ENCODE data around the gene IMPDH1. TPM values are rescaled to one million over a fixed set of nuclear protein-coding genes. Genes with fewer than 3 reads are reported as not detected.

The IMPDH1 gene
- polyA plus RNA-seq, 1 donor from 2014 or later: 49.7 TPM

- no peaks in the 10 kb centered on the region for H3K79me2 ChIP-seq (replicated peaks; ENCODE audit: insufficient read depth, low read length)
- no peak overlapping the region for H3K9ac ChIP-seq (ENCODE audit: low read length)
- H4K20me1 ChIP-seq (ENCODE audit: insufficient read depth): no peaks in the 10 kb centered on the region
- H3K27me3 ChIP-seq (ENCODE audit: insufficient read depth, low read depth, low read length): no peaks in the 10 kb centered on the region
- H3F3A ChIP-seq (ENCODE audit: insufficient read depth, low read length, poor library complexity, severe bottlenecking): no peaks in the 10 kb centered on the region
- H3K27ac ChIP-seq (ENCODE audit: low read length): no peak overlapping the region
- no peaks in the 10 kb centered on the region for H3K9me3 ChIP-seq (ENCODE audit: low read length)
- no peaks in the 10 kb centered on the region for H3K36me3 ChIP-seq (ENCODE audit: insufficient read depth, low read length)
- no peak overlapping the region for H2AFZ ChIP-seq (ENCODE audit: low read depth, low read length)
- H3K9me2 ChIP-seq (ENCODE audit: insufficient read depth, low read length): no peaks in the 10 kb centered on the region
- TF ChIP-seq RAD21 (conservative IDR thresholded peaks at IDR 0.05): peak; percentile 29
- no peak for TF ChIP-seq SMC3 (conservative IDR thresholded peaks at IDR 0.05; ENCODE audit: poor library complexity)
- TF ChIP-seq CTCF (IDR thresholded peaks at IDR 0.05; ENCODE audit: poor library complexity, severe bottlenecking): peak; percentile 59
- no peak overlapping the region for H3K4me2 ChIP-seq (ENCODE audit: low read length)
- H3K4me3 ChIP-seq (ENCODE audit: low read length): no peak overlapping the region
These were observed 16.1 kb upstream of the IMPDH1 start for GRCh38 chr7:128425850-128426249.

- no peak overlapping the region for H3K9ac ChIP-seq (ENCODE audit: low read length)
- H2AFZ ChIP-seq (ENCODE audit: low read depth, low read length): no peak overlapping the region
- no peak overlapping the region for H3K4me3 ChIP-seq (ENCODE audit: low read length)
- no peaks in the 10 kb centered on the region for H4K20me1 ChIP-seq (ENCODE audit: insufficient read depth)
- H3K36me3 ChIP-seq (ENCODE audit: insufficient read depth, low read length): no peaks in the 10 kb centered on the region
- no peaks in the 10 kb centered on the region for H3K9me2 ChIP-seq (ENCODE audit: insufficient read depth, low read length)
- H3K27ac ChIP-seq (ENCODE audit: low read length): no peak overlapping the region
- no peak for TF ChIP-seq SMC3 (conservative IDR thresholded peaks at IDR 0.05; ENCODE audit: poor library complexity)
- TF ChIP-seq TAF1 (IDR thresholded peaks at IDR 0.05; ENCODE audit: low read depth): no peak
- TF ChIP-seq EP300 (conservative IDR thresholded peaks at IDR 0.05; ENCODE audit: poor library complexity, severe bottlenecking): no peak
- no peak for TF ChIP-seq POLR2AphosphoS5 (IDR thresholded peaks at IDR 0.05)
- no peak for TF ChIP-seq EZH2 (IDR thresholded peaks at IDR 0.05; ENCODE audit: borderline replicate concordance, insufficient read depth, low read length, poor library complexity, severe bottlenecking)
- no peak for TF ChIP-seq RAD21 (conservative IDR thresholded peaks at IDR 0.05)
- no peak for TF ChIP-seq REST (IDR thresholded peaks at IDR 0.05; ENCODE audit: borderline replicate concordance)
- TF ChIP-seq MXI1 (conservative IDR thresholded peaks at IDR 0.05; ENCODE audit: poor library complexity, severe bottlenecking): no peak
- no peak for TF ChIP-seq CTCF (IDR thresholded peaks at IDR 0.05; ENCODE audit: poor library complexity, severe bottlenecking)
- no peaks in the 10 kb centered on the region for H3K27me3 ChIP-seq (ENCODE audit: insufficient read depth, low read depth, low read length)
- H3K79me2 ChIP-seq (replicated peaks; ENCODE audit: insufficient read depth, low read length): no peaks in the 10 kb centered on the region
- H3K9me3 ChIP-seq (ENCODE audit: low read length): no peaks in the 10 kb centered on the region
- no peak overlapping the region for H3K4me2 ChIP-seq (ENCODE audit: low read length)
- H3F3A ChIP-seq (ENCODE audit: insufficient read depth, low read length, poor library complexity, severe bottlenecking): no peaks in the 10 kb centered on the region
These were observed 15.0 kb upstream of the IMPDH1 start for GRCh38 chr7:128424686-128425275.
